ENCODE measurements around the gene GPBP1. TPM values are rescaled to one million over a fixed set of nuclear protein-coding genes. Genes with fewer than 3 reads are reported as not detected.

Gene GPBP1
- total and polyA plus RNA-seq, 2 of the 4 experiments (the other 2 are of a cell fraction), result 24.3 to 29.2 TPM

GRCh38 chr5:57174890-57175510 lies 1.1 kb downstream of the GPBP1 start (continued):
- no peak for TF ChIP-seq CTCF (conservative IDR thresholded peaks at IDR 0.05; ENCODE audit: low read depth, low read length)

DNA sequence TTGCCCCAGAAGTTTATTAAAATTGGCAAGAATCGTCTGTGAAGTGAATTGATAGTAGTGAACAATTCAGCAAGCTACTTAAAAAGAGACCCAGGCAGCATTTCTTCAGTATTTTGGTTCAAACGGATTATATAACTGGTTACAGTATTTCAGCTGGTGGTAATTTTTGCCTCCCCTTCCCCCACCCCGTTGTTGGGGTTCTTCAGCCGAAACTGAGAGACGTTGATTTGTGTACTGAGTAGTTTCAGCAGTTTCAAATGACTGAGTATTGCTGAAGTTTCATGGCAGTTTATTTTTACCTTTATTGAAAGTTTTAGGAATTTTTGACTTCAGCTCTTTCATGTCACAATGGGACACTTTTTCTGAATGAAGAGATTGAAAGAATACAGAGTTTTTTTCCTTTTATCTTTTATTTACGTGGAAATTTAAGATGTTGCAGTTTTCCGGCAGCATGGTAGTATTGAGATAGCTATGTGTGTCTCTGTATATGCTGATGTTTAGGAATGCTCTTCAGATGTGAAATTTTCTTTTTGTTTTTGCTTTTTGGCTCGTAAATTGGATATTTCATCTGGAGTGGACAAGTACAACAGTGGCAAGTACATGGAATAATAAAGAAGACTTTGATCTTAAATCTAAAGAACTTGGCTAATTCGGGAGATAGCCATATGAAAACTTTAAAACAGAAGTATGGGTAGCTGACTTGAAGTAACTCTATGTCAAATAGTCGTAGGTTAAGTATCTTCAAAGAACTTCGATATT lies 1.9 kb downstream of the GPBP1 start:
- Histone ChIP-seq H3K18ac (ENCODE audit: low read depth, low read length) (no peak overlapping the region), H2AK5ac (ENCODE audit: low read depth, low read length) (no peak overlapping the region), H4K8ac (ENCODE audit: low read depth in 2 of 2, low read length in 2 of 2) (no peak overlapping the region), H3K79me1 (ENCODE audit: low read depth in 1 of 2, low read length in 2 of 2) (peaks cover 4 to 27% of the 10 kb centered on the region in 2 experiments; a peak in 3 of 4 replicates), H4K5ac (ENCODE audit: low read depth, low read length) (no peak overlapping the region), H3K27me3 (ENCODE audit: control insufficient read depth, insufficient read depth, low read length) (no peaks in the 10 kb centered on the region), H2AK9ac (replicated peaks; ENCODE audit: low read depth, low read length, poor library complexity) (no peak overlapping the region), H2BK120ac (ENCODE audit: low read depth, low read length) (no peak overlapping the region), H3K4ac (ENCODE audit: low read depth, low read length) (no peak overlapping the region), H3K9me1 (ENCODE audit: insufficient read depth, low read length) (peaks cover 3% of the 10 kb centered on the region; the same call in 1 of the 2 replicates), H2BK5ac (ENCODE audit: low read depth, low read length, poor library complexity, severe bottlenecking) (peak overlapping the region; percentile 46), H3K23ac (ENCODE audit: low read depth, low read length) (peak overlapping the region; percentile 51), H4K20me1 (ENCODE audit: insufficient read depth, low read length) (peaks cover 60% of the 10 kb centered on the region), H3K9me3 (ENCODE audit: control insufficient read depth, insufficient read depth, low read length) (no peaks in the 10 kb centered on the region), H3K4me1 (ENCODE audit: control insufficient read depth, insufficient read depth, low read length) (peaks cover 4% of the 10 kb centered on the region; the same call in 1 of the 2 replicates), H2AFZ (replicated peaks; ENCODE audit: low read length, poor library complexity) (no peak overlapping the region), H3K9ac (ENCODE audit: low read depth, low read length) (peak overlapping the region; percentile 59), H3K4me3 (ENCODE audit: insufficient read depth, low read depth, low read length) (peak overlapping the region; percentile 48), H3K27ac (ENCODE audit: insufficient read depth, low read length) (peak overlapping the region; percentile 32; the same call in 1 of the 2 replicates), H3K14ac (replicated peaks; ENCODE audit: low read depth, low read length) (no peak overlapping the region; the same call in 1 of the 2 replicates), H2BK20ac (ENCODE audit: low read depth, low read length) (no peak overlapping the region), H3K4me2 (ENCODE audit: low read depth, low read length) (peak overlapping the region; percentile 97), H3K56ac (ENCODE audit: extremely low read depth, insufficient read depth, low read length) (no peak overlapping the region; the same call in 1 of the 2 replicates), H2BK15ac (ENCODE audit: low read depth, low read length) (no peak overlapping the region), H3K36me3 (ENCODE audit: control insufficient read depth, insufficient read depth, low read length) (peaks cover 3% of the 10 kb centered on the region; the same call in 1 of the 2 replicates), H4K91ac (ENCODE audit: insufficient read depth, low read depth, low read length) (no peak overlapping the region)
- intact Hi-C loops (cut with micrococcal nuclease), result no loop called here
- TF ChIP-seq CHD1 (IDR thresholded peaks at IDR 0.05; ENCODE audit: low read depth, low read length), result no peak
- TF ChIP-seq POLR2A (IDR thresholded peaks at IDR 0.05; ENCODE audit: low read depth, low read length), result no peak
- no peak for TF ChIP-seq NFE2L2 (IDR thresholded peaks at IDR 0.05; ENCODE audit: low read depth, low read length)
- TF ChIP-seq MAFK (IDR thresholded peaks at IDR 0.05; ENCODE audit: low read depth, low read length), result no peak
- no peak for TF ChIP-seq RFX5 (IDR thresholded peaks at IDR 0.05; ENCODE audit: low read depth, low read length)
- TF ChIP-seq SMC3 (IDR thresholded peaks at IDR 0.05; ENCODE audit: low read depth, low read length), result no peak
- TSS peak; percentile 67 for BruUV-seq (replicated peaks)
- POLR2A ChIA-PET (ENCODE audit: unreplicated experiment), result no interaction called here
- CTCF ChIA-PET, result interaction anchor here (0.6 kb wide), 1 partner anchor 13 kb away, joined by 4 read pairs; no protein-coding TSS in a partner anchor
- WGBS, 2 experiments (ENCODE audit: extremely low coverage in 2 of 2, insufficient read length in 1 of 2), result no CpG with 5 or more reads among the region's 11 CpGs
- ATAC-seq (ENCODE audit: low read depth), result no peak
- in situ Hi-C loops (cut with MboI; ENCODE audit: low sequenced_read_pairs), result no loop called here
- dilution Hi-C loops (cut with HindIII; ENCODE audit: low sequenced_read_pairs, unreplicated experiment), result no loop called here
- DNase-seq, result no peak
